HuH-7.5 (cell line): Measurements from ENCODE around the gene LPIN1.

Experiments
- DNase-seq: peaks from one replicate; pipeline ENCODE4 v3.0.0; 2011; ENCODE audit warnings: low spot score

Gene LPIN1

GRCh38 chr2:11746376-11746806 is at the start of gene LPIN1:
Gene LPIN1, plus strand, starts transcription at chr2:11746632. Its CDS starts 18,910 bp downstream, at chr2:11765542.
- peak; percentile 76 for DNase-seq

GRCh38 chr2:11696736-11697102 is 49.7 kb upstream of the LPIN1 start:
- DNase-seq: no peak

- no peak for DNase-seq
These were observed 49.1 kb upstream of the LPIN1 start for GRCh38 chr2:11697103-11697871.

- no peak for DNase-seq
These were observed 48.2 kb upstream of the LPIN1 start for GRCh38 chr2:11698009-11698922.

- no peak for DNase-seq
These were observed 46.5 kb upstream of the LPIN1 start for GRCh38 chr2:11699686-11700670.

- DNase-seq: no peak
These were observed 45.2 kb upstream of the LPIN1 start for GRCh38 chr2:11701206-11701605.

- DNase-seq: no peak
These were observed 44.6 kb upstream of the LPIN1 start for GRCh38 chr2:11701751-11702301.

- DNase-seq: no peak
These were observed 43.5 kb upstream of the LPIN1 start for GRCh38 chr2:11702946-11703345.

GRCh38 chr2:11703700-11704099 is 42.7 kb upstream of the LPIN1 start:
- DNase-seq: no peak

- no peak for DNase-seq
These were observed 41.4 kb upstream of the LPIN1 start for GRCh38 chr2:11705063-11705462.

- DNase-seq: no peak
These were observed 40.7 kb upstream of the LPIN1 start for GRCh38 chr2:11705711-11706110.

GRCh38 chr2:11708106-11708505 is 38.3 kb upstream of the LPIN1 start:
- no peak for DNase-seq

GRCh38 chr2:11709293-11709692 is 37.1 kb upstream of the LPIN1 start:
- no peak for DNase-seq

- DNase-seq: no peak
These were observed 36.2 kb upstream of the LPIN1 start for GRCh38 chr2:11710210-11710609.

GRCh38 chr2:11710632-11711353 is 35.6 kb upstream of the LPIN1 start:
- DNase-seq: no peak

- DNase-seq: no peak
These were observed 35.1 kb upstream of the LPIN1 start for GRCh38 chr2:11711354-11711716.

- no peak for DNase-seq
These were observed 34.7 kb upstream of the LPIN1 start for GRCh38 chr2:11711751-11712150.

- no peak for DNase-seq
These were observed 33.6 kb upstream of the LPIN1 start for GRCh38 chr2:11712866-11713265.

- DNase-seq: no peak
These were observed 32.6 kb upstream of the LPIN1 start for GRCh38 chr2:11713815-11714214.

- no peak for DNase-seq
These were observed 30.3 kb upstream of the LPIN1 start for GRCh38 chr2:11715987-11716652.
